ENCODE measurements around the gene BAX. TPM values are rescaled to one million over a fixed set of nuclear protein-coding genes. Genes with fewer than 3 reads are reported as not detected.

BAX gene
- total and polyA plus RNA-seq, 9 of the 15 experiments (the other 6 are each of a cell fraction or from before 2014, with no cell fraction given) = 3.2 to 95.4 (median 44.5) TPM

GRCh38 chr19:48997972-48998371 lies 43.3 kb downstream of the BAX start (continued):
- peak in 1 of 2 experiments; percentile 33 for TF ChIP-seq E2F6 (IDR thresholded peaks at IDR 0.05; ENCODE audit: borderline replicate concordance in 1 of 2, extremely low read depth in 1 of 2, insufficient read depth in 1 of 2, insufficient read length in 1 of 2, low read depth in 1 of 2, low read length in 1 of 2, poor library complexity in 1 of 2, severe bottlenecking in 1 of 2)
- TF ChIP-seq ARID2 (IDR thresholded peaks at IDR 0.05) = no peak
- TF ChIP-seq SMARCB1 (IDR thresholded peaks at IDR 0.05; ENCODE audit: insufficient read length, low read depth) = no peak
- TF ChIP-seq ZNF436 (CRISPR knock-in tag; IDR thresholded peaks at IDR 0.05) = no peak
- peak; percentile 27; the same call in 1 of the 2 replicates for TF ChIP-seq L3MBTL2 (IDR thresholded peaks at IDR 0.05)
- TF ChIP-seq SMC3 (conservative IDR thresholded peaks at IDR 0.05; ENCODE audit: insufficient read depth, low read depth, low read length) = 0 out of 2 replicates have a peak, but pooled peaks have one; percentile 9
- peak; percentile 64 to 79 (median 74) for TF ChIP-seq CTCF (IDR thresholded peaks at IDR 0.05 in 2 of 3, conservative IDR thresholded peaks at IDR 0.05 in 1 of 3; ENCODE audit: insufficient read depth in 2 of 3, low read depth in 1 of 3, low read length in 3 of 3)
- TF ChIP-seq RBFOX2 (IDR thresholded peaks at IDR 0.05; ENCODE audit: low read depth, low read length) = 0 out of 2 replicates have a peak, but pooled peaks have one; percentile 17
- peak in 1 of 2 experiments; percentile 50; a peak in 1 of 4 replicates for TF ChIP-seq RAD21 (CRISPR knock-in tag; conservative IDR thresholded peaks at IDR 0.05 in 1 of 2, IDR thresholded peaks at IDR 0.05 in 1 of 2)
- 0 out of 2 replicates have a peak, but pooled peaks have one; percentile 11 for TF ChIP-seq POLR2A (conservative IDR thresholded peaks at IDR 0.05)
- TF ChIP-seq XRCC5 (IDR thresholded peaks at IDR 0.05; ENCODE audit: low read depth, low read length) = 0 out of 2 replicates have a peak, but pooled peaks have one; percentile 39
